Testis (tissue), 5 donors: Measurements from ENCODE around the gene KLRF2. TPM values are rescaled to one million over a fixed set of nuclear protein-coding genes. Genes with fewer than 3 reads are reported as not detected.

Source experiments
- DNase-seq: peaks from one replicate; pipeline ENCODE4 v3.0.0-alpha.2; 2019
- H3K27ac ChIP-seq, 2 donors: fragments of 200-600 bp; sonication (generic); one replicate each; pipeline ENCODE4 v1.5.1; 2019
- H3K27me3 ChIP-seq: fragments of 200-600 bp; sonication (generic); one replicate; pipeline ENCODE4 v1.5.1; 2019
- H3K36me3 ChIP-seq: fragments of 200-600 bp; sonication (generic); one replicate; pipeline ENCODE4 v1.5.1; 2017; ENCODE audit warnings: low read depth; ENCODE audit errors: missing control alignments
- H3K4me1 ChIP-seq: fragments of 200-600 bp; sonication (generic); one replicate; pipeline ENCODE4 v1.5.1; 2019
- H3K4me3 ChIP-seq, 2 donors: fragments of 200-600 bp; sonication (generic); one replicate each; pipeline ENCODE4 v1.5.1; 2017 to 2019
- H3K9me3 ChIP-seq: fragments of 200-600 bp; sonication (generic); one replicate; pipeline ENCODE4 v1.5.1; 2017
- CTCF ChIP-seq, 3 experiments: fragments of 450-650 bp in 2 of 3; fragments of 200-600 bp in 1 of 3; sonication (generic) in 1 of 3; IDR thresholded peaks; one replicate each; pipeline ENCODE4 v1.5.1; 2016 to 2019; ENCODE audit warnings: antibody characterized with exemption in 3 of 3, mild to moderate bottlenecking in 2 of 3, moderate library complexity in 1 of 3
- POLR2A ChIP-seq: fragments of 450-650 bp; IDR thresholded peaks from one replicate; pipeline ENCODE4 v1.6.1; 2017; ENCODE audit warnings: antibody characterized with exemption, mild to moderate bottlenecking, moderate library complexity
- WGBS, 2 donors: methylation state at CpG; one replicate each; pipeline ENCODE4 v1.1.5; 2018; 5-methylcytosine and 5-hydroxymethylcytosine counted together
- intact Hi-C: fragments of 100-400 bp; cut with DNase I; formaldehyde crosslinking; loops from one replicate; pipeline ENCODE4 v1.15.1; 2023; ENCODE audit warnings: low total_unique reads
- long read RNA-seq, 2 donors: transcript quantifications; one replicate each; lab custom pipeline, GENCODE V29; 2026
- polyA plus RNA-seq: library from polyadenylated mRNA; stranded (reverse); fragments of 350-450 nt; fragmentation: Illumina TruSeq; extraction: RNeasy Lipid Tissue Mini Kit (QIAGEN cat#74804); gene quantifications from one replicate; pipeline ENCODE4 v1.2.3, GENCODE V29; 2014; ENCODE audit warnings: low read depth, low replicate concordance; ENCODE audit not compliant: insufficient read depth
- total RNA-seq, 2 donors: library from RNA; depleted of rRNA; stranded (reverse); fragments of >200 nt; gene quantifications; one replicate each; pipeline ENCODE4 v1.2.3, GENCODE V29; 2016

KLRF2 gene
- total RNA-seq (under 1 TPM in 1 of 2 donors, not detected in 1; 0.79 TPM), polyA plus RNA-seq (not detected)
- long read RNA-seq, donor 1: 0 reads
- long read RNA-seq, donor 2: 0 reads

- Histone ChIP-seq H3K27me3 (no peaks in the 10 kb centered on the region), H3K27ac (no peak within 1 kb of the TSS), H3K9me3 (no peaks in the 10 kb centered on the region), H3K4me1 (no peaks in the 10 kb centered on the region), H3K36me3 (no peaks in the 10 kb centered on the region), H3K4me3 (no peak within 1 kb of the TSS)
- TF ChIP-seq CTCF (IDR thresholded peaks at IDR 0.05): no peak
- no peak for TF ChIP-seq POLR2A
- 94 to 95% methylated on average over 3 of the region's 3 CpGs for WGBS, 2 donors
- intact Hi-C loops: no loop called here
- DNase-seq: no peak
These were observed at the start of gene KLRF2 for GRCh38 chr12:9881246-9881645. Gene KLRF2, plus strand, starts transcription at chr12:9881489. Its CDS starts 107 bp downstream, at chr12:9881596.

- H3K4me3 ChIP-seq: no peak overlapping the region
- no peak overlapping the region for H3K27ac ChIP-seq
- H3K9me3 ChIP-seq: no peaks in the 10 kb centered on the region
- intact Hi-C loops: no loop called here
- H3K4me1 ChIP-seq: no peaks in the 10 kb centered on the region
- no peak for TF ChIP-seq POLR2A
- no peak for TF ChIP-seq CTCF (IDR thresholded peaks at IDR 0.05)
- no peaks in the 10 kb centered on the region for H3K27me3 ChIP-seq
- no peak for DNase-seq
- WGBS, 2 donors: 61 to 63% methylated on average over 3 of the region's 3 CpGs
- no peaks in the 10 kb centered on the region for H3K36me3 ChIP-seq
These were observed 49.6 kb upstream of the KLRF2 start for GRCh38 chr12:9831720-9832119.

GRCh38 chr12:9843407-9843806 is 37.9 kb upstream of the KLRF2 start:
- TF ChIP-seq POLR2A: no peak
- TF ChIP-seq CTCF (IDR thresholded peaks at IDR 0.05): no peak
- H3K27ac ChIP-seq: no peak overlapping the region
- H3K4me1 ChIP-seq: no peaks in the 10 kb centered on the region
- intact Hi-C loops: no loop called here
- H3K27me3 ChIP-seq: no peaks in the 10 kb centered on the region
- DNase-seq: no peak
- no peak overlapping the region for H3K4me3 ChIP-seq
- WGBS, 2 donors: 80 to 86% methylated on average over 3 of the region's 3 CpGs
- H3K36me3 ChIP-seq: no peaks in the 10 kb centered on the region
- H3K9me3 ChIP-seq: no peaks in the 10 kb centered on the region

- WGBS, 2 donors: 72 to 88% methylated on average over 3 to 5 of the region's 5 CpGs
- intact Hi-C loops: no loop called here
These were observed 32.4 kb upstream of the KLRF2 start for GRCh38 chr12:9848899-9849298.

More at GRCh38 chr12:9848899-9849298, 32.4 kb upstream of the KLRF2 start:
- DNase-seq: no peak
- Histone ChIP-seq H3K36me3 (no peaks in the 10 kb centered on the region), H3K4me3 (no peak overlapping the region), H3K27ac (no peak overlapping the region), H3K9me3 (no peaks in the 10 kb centered on the region), H3K4me1 (no peaks in the 10 kb centered on the region), H3K27me3 (no peaks in the 10 kb centered on the region)
- TF ChIP-seq CTCF (IDR thresholded peaks at IDR 0.05): no peak
- TF ChIP-seq POLR2A: no peak
